PC-9 (cell line): ENCODE measurements around the gene ZFHX3.

ENCODE experiments used
- EZH2 ChIP-seq: fragments of 200-600 bp; sonication (generic); IDR thresholded peaks from 2 replicates; pipeline ENCODE4 v1.8.0; 2017; ENCODE audit warnings: antibody characterized with exemption, low read depth
- TF ChIP-seq, protein P1 (sequence below): fragments of 200-600 bp; sonication (generic); conservative IDR thresholded peaks from 2 replicates; pipeline ENCODE4 v1.6.1; 2017; ENCODE audit warnings: mixed run types, antibody characterized with exemption, mild to moderate bottlenecking, moderate library complexity

DNA sequence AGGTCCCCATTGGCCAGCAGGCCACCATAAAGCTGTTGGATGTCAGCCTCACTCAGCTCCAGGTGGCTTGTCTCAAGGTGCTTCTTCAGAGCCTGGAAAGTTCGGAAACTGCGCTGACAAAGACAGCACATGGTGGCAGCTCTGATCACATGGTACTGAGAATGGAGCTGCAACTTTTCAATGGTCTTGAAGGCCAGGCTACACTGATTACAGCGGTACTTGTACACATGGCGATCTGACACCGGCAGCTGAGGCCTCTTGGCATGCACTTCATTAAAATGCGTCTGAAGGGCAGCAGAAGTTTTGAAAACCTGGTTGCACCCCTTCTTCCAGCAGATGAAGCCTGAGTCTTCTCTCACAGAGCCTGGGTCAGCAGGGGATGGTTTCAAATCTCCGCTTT, 249.7 kb downstream of the ZFHX3 start:
- TF ChIP-seq, protein P1, sequence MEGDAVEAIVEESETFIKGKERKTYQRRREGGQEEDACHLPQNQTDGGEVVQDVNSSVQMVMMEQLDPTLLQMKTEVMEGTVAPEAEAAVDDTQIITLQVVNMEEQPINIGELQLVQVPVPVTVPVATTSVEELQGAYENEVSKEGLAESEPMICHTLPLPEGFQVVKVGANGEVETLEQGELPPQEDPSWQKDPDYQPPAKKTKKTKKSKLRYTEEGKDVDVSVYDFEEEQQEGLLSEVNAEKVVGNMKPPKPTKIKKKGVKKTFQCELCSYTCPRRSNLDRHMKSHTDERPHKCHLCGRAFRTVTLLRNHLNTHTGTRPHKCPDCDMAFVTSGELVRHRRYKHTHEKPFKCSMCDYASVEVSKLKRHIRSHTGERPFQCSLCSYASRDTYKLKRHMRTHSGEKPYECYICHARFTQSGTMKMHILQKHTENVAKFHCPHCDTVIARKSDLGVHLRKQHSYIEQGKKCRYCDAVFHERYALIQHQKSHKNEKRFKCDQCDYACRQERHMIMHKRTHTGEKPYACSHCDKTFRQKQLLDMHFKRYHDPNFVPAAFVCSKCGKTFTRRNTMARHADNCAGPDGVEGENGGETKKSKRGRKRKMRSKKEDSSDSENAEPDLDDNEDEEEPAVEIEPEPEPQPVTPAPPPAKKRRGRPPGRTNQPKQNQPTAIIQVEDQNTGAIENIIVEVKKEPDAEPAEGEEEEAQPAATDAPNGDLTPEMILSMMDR = no peak
- TF ChIP-seq EZH2 = no peak
